ENCODE data around the gene FOXA3. TPM values are rescaled to one million over a fixed set of nuclear protein-coding genes. Genes with fewer than 3 reads are reported as not detected.

FOXA3 gene
- total RNA-seq, 2 experiments from 2014 or later, result not detected

DNA sequence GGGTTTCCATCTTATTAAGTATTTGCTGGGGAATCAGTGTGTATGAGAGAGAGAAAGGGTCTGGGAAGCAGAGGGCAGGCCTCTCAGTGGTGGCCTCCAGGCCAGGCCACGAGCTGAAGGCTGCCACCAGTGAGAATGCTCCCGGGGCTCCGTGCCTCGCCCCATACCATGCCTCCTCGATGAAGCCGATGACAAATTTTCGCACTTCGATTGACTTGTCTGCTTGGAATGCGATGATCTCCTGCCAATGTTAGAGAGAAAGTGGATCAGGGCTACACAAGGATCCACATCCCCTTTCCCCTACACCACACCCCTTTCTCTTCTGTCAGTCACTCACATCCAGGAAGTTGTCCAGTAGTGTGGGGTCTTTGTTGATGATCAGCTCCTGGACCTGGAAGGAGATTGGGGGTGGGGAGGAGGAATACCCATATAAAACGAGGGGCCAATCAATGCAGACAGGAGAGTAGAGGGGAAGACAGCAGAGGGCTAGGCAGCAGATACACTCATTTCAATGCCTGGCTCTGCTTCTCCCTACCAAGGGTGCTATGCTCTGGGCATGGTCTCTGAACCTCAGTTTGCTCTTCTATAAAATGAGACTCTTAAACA, 11.9 kb upstream of the FOXA3 start:
- ChIA-PET POLR2A (no interaction called here), CTCF (interaction anchor here (1.8 kb wide), 1 partner anchor 35 kb away, joined by 6 read pairs; no protein-coding TSS in a partner anchor)
- H3K9me3 ChIP-seq (ENCODE audit: control insufficient read depth in 1 of 2, insufficient read depth in 1 of 2, low read length in 2 of 2), result no peaks in the 10 kb centered on the region
- H3K27ac Mint-ChIP-seq, result no peak overlapping the region
- H3K27me3 Mint-ChIP-seq, result no peaks in the 10 kb centered on the region
- H3K9me3 Mint-ChIP-seq, result no peaks in the 10 kb centered on the region
- no peaks in the 10 kb centered on the region for H3K4me1 ChIP-seq (ENCODE audit: insufficient read depth, low read length)
- H3K36me3 Mint-ChIP-seq (ENCODE audit: low read depth), result peaks cover 81% of the 10 kb centered on the region
- DNase-seq, result no peak
- no peak overlapping the region for H3K27ac ChIP-seq (ENCODE audit: low read depth in 1 of 2, low read length in 2 of 2)
- H3K27me3 ChIP-seq (ENCODE audit: control insufficient read depth in 1 of 2, insufficient read depth in 2 of 2, low read length in 2 of 2), result no peaks in the 10 kb centered on the region
- no peak overlapping the region for H3K4me3 ChIP-seq (ENCODE audit: low read length)
- no peak for ATAC-seq (ENCODE audit: poor library complexity)
- peaks cover 5% of the 10 kb centered on the region for H3K4me1 Mint-ChIP-seq (ENCODE audit: low read depth)
- intact Hi-C loops (cut with DNase I, micrococcal nuclease), result no loop called here
- TF ChIP-seq, protein P1, sequence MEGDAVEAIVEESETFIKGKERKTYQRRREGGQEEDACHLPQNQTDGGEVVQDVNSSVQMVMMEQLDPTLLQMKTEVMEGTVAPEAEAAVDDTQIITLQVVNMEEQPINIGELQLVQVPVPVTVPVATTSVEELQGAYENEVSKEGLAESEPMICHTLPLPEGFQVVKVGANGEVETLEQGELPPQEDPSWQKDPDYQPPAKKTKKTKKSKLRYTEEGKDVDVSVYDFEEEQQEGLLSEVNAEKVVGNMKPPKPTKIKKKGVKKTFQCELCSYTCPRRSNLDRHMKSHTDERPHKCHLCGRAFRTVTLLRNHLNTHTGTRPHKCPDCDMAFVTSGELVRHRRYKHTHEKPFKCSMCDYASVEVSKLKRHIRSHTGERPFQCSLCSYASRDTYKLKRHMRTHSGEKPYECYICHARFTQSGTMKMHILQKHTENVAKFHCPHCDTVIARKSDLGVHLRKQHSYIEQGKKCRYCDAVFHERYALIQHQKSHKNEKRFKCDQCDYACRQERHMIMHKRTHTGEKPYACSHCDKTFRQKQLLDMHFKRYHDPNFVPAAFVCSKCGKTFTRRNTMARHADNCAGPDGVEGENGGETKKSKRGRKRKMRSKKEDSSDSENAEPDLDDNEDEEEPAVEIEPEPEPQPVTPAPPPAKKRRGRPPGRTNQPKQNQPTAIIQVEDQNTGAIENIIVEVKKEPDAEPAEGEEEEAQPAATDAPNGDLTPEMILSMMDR (IDR thresholded peaks at IDR 0.05), result no peak
- peaks cover 70% of the 10 kb centered on the region for H3K36me3 ChIP-seq (ENCODE audit: insufficient read depth, low read length)
- no peak overlapping the region for H3K4me3 Mint-ChIP-seq

DNA sequence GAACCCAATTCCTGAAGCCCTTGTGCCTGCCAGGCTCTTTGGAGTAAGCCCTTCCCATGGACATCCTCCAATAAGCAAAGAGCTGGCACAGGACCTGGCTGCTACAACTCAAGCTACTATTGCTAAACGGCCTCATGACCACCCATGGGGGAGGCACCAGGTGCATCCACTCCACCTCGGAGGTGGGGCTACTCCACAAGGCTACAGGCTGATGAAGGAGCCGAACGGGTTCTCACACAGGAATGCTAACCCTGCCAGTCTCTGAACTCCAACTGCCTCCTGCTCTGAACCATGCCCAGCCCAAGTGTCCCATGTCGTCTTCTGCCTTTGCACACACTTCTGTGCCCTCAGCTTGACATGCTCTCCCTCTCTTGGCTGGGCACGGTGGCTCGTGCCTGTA, 11.1 kb upstream of the FOXA3 start:
- intact Hi-C loops (cut with DNase I, micrococcal nuclease), result no loop called here
- Mint-ChIP-seq H3K27me3 (no peaks in the 10 kb centered on the region), H3K36me3 (ENCODE audit: low read depth) (peaks cover 76% of the 10 kb centered on the region), H3K27ac (no peak overlapping the region), H3K4me3 (no peak overlapping the region), H3K4me1 (ENCODE audit: low read depth) (peaks cover 5% of the 10 kb centered on the region), H3K9me3 (no peaks in the 10 kb centered on the region)
- no peak overlapping the region for H3K4me3 ChIP-seq (ENCODE audit: low read length)
- H3K27ac ChIP-seq (ENCODE audit: low read depth in 1 of 2, low read length in 2 of 2), result no peak overlapping the region
- POLR2A ChIA-PET, result no interaction called here
- TF ChIP-seq, protein P1 (IDR thresholded peaks at IDR 0.05), result no peak
- DNase-seq (no peak), ATAC-seq (ENCODE audit: poor library complexity) (no peak)
- H3K36me3 ChIP-seq (ENCODE audit: insufficient read depth, low read length), result peaks cover 63% of the 10 kb centered on the region
- CTCF ChIA-PET, result interaction anchor here (1.3 kb wide), 1 partner anchor 36 kb away, joined by 6 read pairs; no protein-coding TSS in a partner anchor
- no peaks in the 10 kb centered on the region for H3K4me1 ChIP-seq (ENCODE audit: insufficient read depth, low read length)
- no peaks in the 10 kb centered on the region for H3K9me3 ChIP-seq (ENCODE audit: control insufficient read depth in 1 of 2, insufficient read depth in 1 of 2, low read length in 2 of 2)
- no peaks in the 10 kb centered on the region for H3K27me3 ChIP-seq (ENCODE audit: control insufficient read depth in 1 of 2, insufficient read depth in 2 of 2, low read length in 2 of 2)

DNA sequence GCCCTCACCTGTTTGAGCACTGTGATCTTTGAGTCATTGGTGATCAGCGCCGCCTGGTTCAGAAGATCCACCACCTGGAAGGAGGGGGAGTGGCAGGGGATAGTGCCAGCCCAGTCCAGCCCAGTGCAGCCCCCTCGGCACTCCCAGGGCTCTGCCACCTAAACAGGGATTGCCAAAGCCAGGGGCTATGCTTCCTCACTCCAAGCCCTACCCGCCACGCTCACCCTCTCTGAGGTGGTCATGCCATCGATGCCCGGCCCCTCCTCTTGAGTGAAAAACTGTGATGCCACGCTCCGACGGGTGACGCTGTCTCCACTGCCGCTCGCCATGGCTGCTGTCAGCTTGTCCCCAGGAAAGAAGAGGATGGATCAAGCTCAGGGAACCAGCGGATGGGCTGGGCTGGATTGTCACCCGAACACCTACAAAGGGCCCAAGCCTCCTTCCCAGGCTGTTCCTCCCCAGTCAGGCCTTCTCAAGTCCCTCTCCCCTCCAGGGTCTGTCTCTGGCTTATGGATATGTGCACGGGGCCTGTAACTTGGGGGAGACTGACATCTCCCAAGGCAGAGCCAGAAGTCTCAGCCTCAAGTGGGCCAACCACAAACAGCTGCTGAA, 9.9 kb upstream of the FOXA3 start:
- no peaks in the 10 kb centered on the region for H3K9me3 Mint-ChIP-seq
- no peak for ATAC-seq (ENCODE audit: poor library complexity)
- no peak overlapping the region for H3K27ac ChIP-seq (ENCODE audit: low read depth in 1 of 2, low read length in 2 of 2)
- H3K27ac Mint-ChIP-seq, result no peak overlapping the region
- H3K4me1 ChIP-seq (ENCODE audit: insufficient read depth, low read length), result no peaks in the 10 kb centered on the region
- no peaks in the 10 kb centered on the region for H3K9me3 ChIP-seq (ENCODE audit: control insufficient read depth in 1 of 2, insufficient read depth in 1 of 2, low read length in 2 of 2)
- H3K36me3 Mint-ChIP-seq (ENCODE audit: low read depth), result peaks cover 74% of the 10 kb centered on the region
- H3K27me3 ChIP-seq (ENCODE audit: control insufficient read depth in 1 of 2, insufficient read depth in 2 of 2, low read length in 2 of 2), result no peaks in the 10 kb centered on the region
- peaks cover 56% of the 10 kb centered on the region for H3K36me3 ChIP-seq (ENCODE audit: insufficient read depth, low read length)
- TF ChIP-seq, protein P1 (IDR thresholded peaks at IDR 0.05), result no peak
- H3K4me3 ChIP-seq (ENCODE audit: low read length), result no peak overlapping the region
- no peaks in the 10 kb centered on the region for H3K27me3 Mint-ChIP-seq
- POLR2A ChIA-PET, result no interaction called here
- H3K4me1 Mint-ChIP-seq (ENCODE audit: low read depth), result peaks cover 5% of the 10 kb centered on the region
- DNase-seq, result no peak
- CTCF ChIA-PET, result interaction anchor here (1.3 kb wide), 1 partner anchor 37 kb away, joined by 6 read pairs; no protein-coding TSS in a partner anchor
- no peak overlapping the region for H3K4me3 Mint-ChIP-seq
- intact Hi-C loops (cut with DNase I, micrococcal nuclease), result no loop called here
